IMR-90 (cell line): ENCODE results near the gene TRIP6. TPM values are rescaled to one million over a fixed set of nuclear protein-coding genes. Genes with fewer than 3 reads are reported as not detected.
A peak's percentile ranks its signal among the peaks of the same experiment; 100 is the strongest.

Experiments used
- ATAC-seq: fragments of 200-7000 bp; cut with Tn5 transposase; 2 replicates; pipeline ENCODE4 v1.9.1; 2020; ENCODE audit warnings: low read depth, mild to moderate bottlenecking, moderate library complexity
- BruUV-seq: library from RNA; stranded (reverse); fragments of 400-500 nt; replicated peaks from 2 replicates; lab custom pipeline; 2021; lab: Mats Ljungman, UMichigan
- CTCF ChIA-PET: fragments of 300-600 bp; formaldehyde crosslinking; extraction: SDS; loops from one replicate; lab custom pipeline; 2021; ENCODE audit warnings: antibody characterized with exemption; lab: Yijun Ruan, JAX
- POLR2A ChIA-PET: fragments of 300-600 bp; sonication (Branson Sonifier 250); formaldehyde crosslinking; loops from one replicate; lab custom pipeline; 2022; ENCODE audit warnings: antibody characterized with exemption; ENCODE audit not compliant: unreplicated experiment; lab: Charles Lee
- DNase-seq: peaks from one replicate; pipeline ENCODE4 v3.0.0; 2013
- H2AFZ ChIP-seq: replicated peaks from 2 replicates; pipeline ENCODE3; 2013; ENCODE audit warnings: low read length, mild to moderate bottlenecking; ENCODE audit not compliant: poor library complexity
- H2AK5ac ChIP-seq: 2 replicates; pipeline ENCODE4 v1.6.1; 2013; ENCODE audit warnings: low read depth, low read length, inconsistent platforms
- H2AK9ac ChIP-seq: replicated peaks from 2 replicates; pipeline ENCODE3; 2013; ENCODE audit warnings: mild to moderate bottlenecking, low read depth, low read length, moderate library complexity; ENCODE audit not compliant: poor library complexity
- H2BK120ac ChIP-seq: 2 replicates; pipeline ENCODE4 v1.6.1; 2013; ENCODE audit warnings: low read depth, low read length, inconsistent platforms
- H2BK15ac ChIP-seq: 3 replicates; pipeline ENCODE4 v1.6.1; 2013; ENCODE audit warnings: low read depth, low read length, inconsistent platforms
- H2BK20ac ChIP-seq: 2 replicates; pipeline ENCODE4 v1.6.1; 2013; ENCODE audit warnings: low read depth, mild to moderate bottlenecking, inconsistent platforms, low read length, moderate library complexity
- H2BK5ac ChIP-seq: 2 replicates; pipeline ENCODE4 v1.6.1; 2013; ENCODE audit warnings: mild to moderate bottlenecking, low read depth, low read length, inconsistent platforms; ENCODE audit not compliant: poor library complexity, severe bottlenecking
- H3K14ac ChIP-seq: replicated peaks from 2 replicates; pipeline ENCODE4 v1.6.1; 2013; ENCODE audit warnings: low read depth, low read length, inconsistent platforms
- H3K18ac ChIP-seq: 2 replicates; pipeline ENCODE4 v1.6.1; 2013; ENCODE audit warnings: low read depth, low read length, control low read depth
- H3K23ac ChIP-seq: 2 replicates; pipeline ENCODE4 v1.6.1; 2013; ENCODE audit warnings: low read depth, low read length, inconsistent platforms
- H3K27ac ChIP-seq: 2 replicates; pipeline ENCODE4 v1.5.1; 2013; ENCODE audit warnings: mild to moderate bottlenecking, control low read depth, low read length; ENCODE audit not compliant: insufficient read depth
- H3K27me3 ChIP-seq: 2 replicates; pipeline ENCODE4 v1.6.1; 2013; ENCODE audit warnings: low read length; ENCODE audit not compliant: control insufficient read depth, insufficient read depth
- H3K36me3 ChIP-seq: 2 replicates; pipeline ENCODE4 v1.6.1; 2013; ENCODE audit warnings: low read length, mixed read lengths; ENCODE audit not compliant: control insufficient read depth, insufficient read depth
- H3K4ac ChIP-seq: 2 replicates; pipeline ENCODE4 v1.6.1; 2013; ENCODE audit warnings: low read depth, low read length, inconsistent platforms
- H3K4me1 ChIP-seq: 2 replicates; pipeline ENCODE4 v1.6.1; 2013; ENCODE audit warnings: low read length, mixed read lengths; ENCODE audit not compliant: control insufficient read depth, insufficient read depth
- H3K4me2 ChIP-seq: 2 replicates; pipeline ENCODE4 v1.6.1; 2013; ENCODE audit warnings: low read depth, mild to moderate bottlenecking, control low read depth, low read length, moderate library complexity
- H3K4me3 ChIP-seq: 2 replicates; pipeline ENCODE4 v1.5.1; 2013; ENCODE audit warnings: low read depth, mild to moderate bottlenecking, control low read depth, low read length, moderate library complexity; ENCODE audit not compliant: insufficient read depth
- H3K56ac ChIP-seq: 2 replicates; pipeline ENCODE4 v1.6.1; 2013; ENCODE audit warnings: low read length, inconsistent platforms; ENCODE audit not compliant: insufficient read depth; ENCODE audit errors: extremely low read depth
- H3K79me1 ChIP-seq, 2 experiments: 2 replicates each; pipeline ENCODE4 v1.6.1; 2013; ENCODE audit warnings: low read length in 2 of 2, inconsistent platforms in 1 of 2, low read depth in 1 of 2
- H3K9ac ChIP-seq: 2 replicates; pipeline ENCODE4 v1.6.1; 2013; ENCODE audit warnings: low read depth, low read length, control low read depth
- H3K9me1 ChIP-seq: 2 replicates; pipeline ENCODE4 v1.6.1; 2013; ENCODE audit warnings: low read length, inconsistent platforms; ENCODE audit not compliant: insufficient read depth
- H3K9me3 ChIP-seq: 2 replicates; pipeline ENCODE4 v1.6.1; 2013; ENCODE audit warnings: low read length; ENCODE audit not compliant: control insufficient read depth, insufficient read depth
- H4K20me1 ChIP-seq: 2 replicates; pipeline ENCODE4 v1.6.1; 2013; ENCODE audit warnings: low read length, inconsistent platforms; ENCODE audit not compliant: insufficient read depth
- H4K5ac ChIP-seq: 2 replicates; pipeline ENCODE4 v1.6.1; 2013; ENCODE audit warnings: mild to moderate bottlenecking, low read depth, low read length, control low read depth
- H4K8ac ChIP-seq, 2 experiments: 2 replicates each; pipeline ENCODE4 v1.6.1; 2013; ENCODE audit warnings: low read depth in 2 of 2, low read length in 2 of 2, control low read depth in 1 of 2, inconsistent platforms in 1 of 2
- H4K91ac ChIP-seq: 2 replicates; pipeline ENCODE4 v1.6.1; 2013; ENCODE audit warnings: low read depth, low read length, inconsistent platforms; ENCODE audit not compliant: insufficient read depth
- NFE2L2 ChIP-seq: fragments of 150-350 bp; IDR thresholded peaks from 2 replicates; pipeline ENCODE4 v1.6.1; 2016; ENCODE audit warnings: low read depth, mild to moderate bottlenecking, low read length
- POLR2A ChIP-seq: IDR thresholded peaks from 2 replicates; pipeline ENCODE4 v1.6.1; 2012; ENCODE audit warnings: mild to moderate bottlenecking, low read depth, low read length
- RCOR1 ChIP-seq: IDR thresholded peaks from 2 replicates; pipeline ENCODE4 v1.6.1; 2012; ENCODE audit warnings: mild to moderate bottlenecking, low read length, improper control_type of control experiment; ENCODE audit not compliant: insufficient replicate concordance
- WGBS, 2 experiments: methylation state at CpG; one replicate each; pipeline versions ENCODE4 v1.1.5 to v1.1.7; 2013; ENCODE audit warnings: missing lambda C conversion rate in 2 of 2; ENCODE audit not compliant: insufficient read length in 1 of 2; ENCODE audit errors: extremely low coverage in 2 of 2; 5-methylcytosine and 5-hydroxymethylcytosine counted together
- dilution Hi-C: fragments of 300-500 bp; cut with HindIII; formaldehyde crosslinking; loops from one replicate; pipeline ENCODE4 v1.14.3; 2018; ENCODE audit warnings: low sequenced_read_pairs; ENCODE audit not compliant: unreplicated experiment
- in situ Hi-C: fragments of 300-500 bp; cut with MboI; formaldehyde crosslinking; loops from 3 replicates; pipeline ENCODE4 v1.14.3; 2019; ENCODE audit warnings: low sequenced_read_pairs, inconsistent platforms, mixed read lengths
- intact Hi-C: fragments of 100-400 bp; cut with micrococcal nuclease; formaldehyde crosslinking; loops from 2 replicates; pipeline ENCODE4 v1.10.0; 2022
- polyA plus RNA-seq, 3 experiments: library from polyadenylated mRNA; depleted of rRNA; stranded (reverse); fragments of >200 nt; gene quantifications; 2 replicates each; pipeline ENCODE4 v1.2.3, GENCODE V29; 2012; ENCODE audit warnings: low replicate concordance in 1 of 3
- total RNA-seq: library from RNA; depleted of rRNA; stranded (reverse); fragments of >200 nt; gene quantifications from 2 replicates; pipeline ENCODE4 v1.2.3, GENCODE V29; 2012

Gene TRIP6
- total and polyA plus RNA-seq, 2 of the 4 experiments (the other 2 are of a cell fraction) = 36.4 to 72.3 TPM

DNA sequence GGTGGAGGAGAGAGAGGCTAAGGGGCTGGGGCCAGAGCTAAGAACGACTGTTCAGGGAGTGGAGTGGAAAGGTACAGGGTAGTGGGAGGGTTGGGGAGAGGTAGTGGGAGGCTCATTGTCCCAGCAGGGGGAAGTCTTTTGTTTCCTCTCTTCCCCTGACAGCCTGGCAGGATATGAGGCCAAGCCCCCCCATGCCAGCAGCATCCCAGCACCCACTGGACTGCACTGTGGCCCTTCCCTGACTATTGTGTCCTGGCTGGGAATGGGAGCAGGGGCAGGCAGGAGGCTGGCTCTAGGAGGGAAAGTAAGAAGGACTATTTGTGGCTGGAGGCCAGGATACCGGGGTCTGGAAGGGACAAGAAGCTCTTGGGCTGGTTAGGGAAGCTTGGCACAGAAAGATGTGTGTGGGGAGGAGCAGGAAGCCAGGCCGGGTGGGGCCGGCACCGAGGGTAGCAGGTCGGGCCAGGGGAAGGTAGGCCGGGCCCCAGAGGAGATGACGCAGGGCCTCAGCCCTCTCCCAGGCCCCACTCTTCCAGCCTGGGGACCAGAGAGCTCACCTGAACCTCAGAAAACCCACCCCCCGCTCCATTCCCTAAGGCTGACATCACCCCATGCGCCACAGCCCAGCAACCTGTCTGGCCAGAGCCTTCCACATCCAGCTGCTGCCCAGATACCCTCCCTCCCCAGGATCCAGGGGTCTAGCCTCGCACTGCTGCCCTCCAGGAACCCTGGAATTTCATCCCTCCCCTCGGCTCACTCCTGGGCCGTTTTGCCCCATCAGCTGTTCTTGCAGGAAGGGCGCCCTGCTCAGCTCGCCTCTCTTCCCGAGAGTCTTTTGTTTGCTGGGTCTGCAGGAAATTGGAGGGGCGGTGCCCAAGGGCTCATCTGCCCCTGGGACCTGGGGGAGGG is 31.0 kb upstream of the TRIP6 start:
- H3K4me2 ChIP-seq = no peak overlapping the region
- no peak overlapping the region for H3K56ac ChIP-seq
- H2BK20ac ChIP-seq = no peak overlapping the region
- no peak for ATAC-seq
- peak overlapping the region; percentile 73 for H2AK9ac ChIP-seq
- no peak overlapping the region for H3K9ac ChIP-seq
- no peak overlapping the region for H3K14ac ChIP-seq
- peak overlapping the region; percentile 15; the same call in 1 of the 2 replicates for H2AK5ac ChIP-seq
- no peaks in the 10 kb centered on the region for H3K9me3 ChIP-seq
- no peak overlapping the region for H3K27ac ChIP-seq
- no peak overlapping the region for H2BK5ac ChIP-seq
- H3K18ac ChIP-seq = no peak overlapping the region
- DNase-seq = no peak
- no peak overlapping the region for H3K23ac ChIP-seq
- H3K9me1 ChIP-seq = no peaks in the 10 kb centered on the region; the same call in 1 of the 2 replicates
- intact Hi-C loops (loop anchor here (2.0 to 10.0 kb wide), 3 partner anchors 31 to 251 kb away; partner anchors contain the start of genes FBXO24, LRCH4 and TRIP6), dilution Hi-C loops (no loop called here), in situ Hi-C loops (no loop called here)
- no peak overlapping the region for H2BK15ac ChIP-seq
- 50% methylated on average over 2 of the region's 17 CpGs; no CpG with 5 or more reads in 1 of the 2 experiments for WGBS, 2 experiments
- TF ChIP-seq NFE2L2 (no peak), RCOR1 (no peak), POLR2A (no peak)
- no peaks in the 10 kb centered on the region for H3K36me3 ChIP-seq
- H3K4ac ChIP-seq = peak overlapping the region; percentile 51
- H3K4me1 ChIP-seq = no peaks in the 10 kb centered on the region
- peak overlapping the region; percentile 82; the same call in 1 of the 2 replicates for H4K5ac ChIP-seq
- no peaks in the 10 kb centered on the region for H3K27me3 ChIP-seq
- peak overlapping the region; percentile 81 for H2AFZ ChIP-seq
- H3K4me3 ChIP-seq = no peak overlapping the region
- H2BK120ac ChIP-seq = no peak overlapping the region
- no TSS peak for BruUV-seq
- POLR2A ChIA-PET = interaction anchor here (0.6 kb wide), 1 partner anchor 9 kb away, joined by 3 read pairs; the partner anchor contains the start of gene EPHB4
- no peaks in the 10 kb centered on the region for H4K20me1 ChIP-seq
- CTCF ChIA-PET = interaction anchor here (1.4 kb wide), 1 partner anchor 12 kb away, joined by 3 read pairs; no protein-coding TSS in a partner anchor
- peak overlapping the region; percentile 77 to 95 for H4K8ac ChIP-seq
- no peaks in the 10 kb centered on the region; a peak in 1 of 4 replicates for H3K79me1 ChIP-seq
- peak overlapping the region; percentile 47; the same call in 1 of the 2 replicates for H4K91ac ChIP-seq
